ENCODE data around the gene SRSF8. TPM values are rescaled to one million over a fixed set of nuclear protein-coding genes. Genes with fewer than 3 reads are reported as not detected.

Gene SRSF8
- total RNA-seq, 1 experiment from 2014 or later = 25.1 TPM

DNA sequence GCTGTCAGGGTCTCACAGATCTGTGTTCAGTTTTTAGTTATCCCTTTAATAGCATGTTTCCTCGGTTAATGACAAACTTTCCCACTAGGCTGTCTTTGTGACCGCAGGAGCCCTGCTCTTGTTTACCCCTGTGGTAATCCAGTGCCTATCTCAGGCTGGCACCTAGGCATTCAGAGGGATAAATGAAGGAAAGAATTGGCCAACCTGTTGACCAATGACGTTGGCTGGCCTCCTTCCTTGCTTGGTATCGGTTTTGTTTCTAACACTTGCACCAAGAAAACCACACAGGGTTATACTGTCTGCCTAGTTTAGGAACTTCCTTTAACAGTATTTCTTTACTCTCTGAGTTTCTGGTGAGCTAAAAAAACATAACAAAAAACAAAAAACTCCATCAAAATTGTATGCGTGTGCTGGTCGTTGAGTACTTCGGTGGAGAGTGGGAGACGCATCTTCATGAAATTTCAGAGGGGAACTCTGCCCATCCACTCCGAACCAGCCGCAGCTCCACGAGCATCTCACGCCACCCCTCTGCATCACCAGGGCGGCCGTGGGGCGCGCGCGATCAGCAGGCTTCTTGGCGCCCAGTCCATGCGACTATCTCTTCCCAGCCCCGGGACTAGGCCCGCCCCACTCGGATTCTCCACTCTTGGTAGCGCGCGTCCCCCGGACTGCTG lies 22.4 kb downstream of the SRSF8 start:
- Mint-ChIP-seq H3K27ac (peak overlapping the region in 1 of 3 experiments; percentile 33; a peak in 1 of 7 replicates), H3K27me3 (ENCODE audit: low read depth) (peaks cover 72% of the 10 kb centered on the region), H3K4me3 (peak overlapping the region; percentile 73 to 78), H3K36me3 (ENCODE audit: insufficient read depth in 1 of 3, low read depth in 3 of 3) (no peaks in the 10 kb centered on the region; a peak in 1 of 7 replicates), H3K9me3 (no peaks in the 10 kb centered on the region), H3K4me1 (peaks cover 27 to 29% of the 10 kb centered on the region in 2 experiments)
- Histone ChIP-seq H3K4me1 (ENCODE audit: insufficient read depth, low read length) (peaks cover 4% of the 10 kb centered on the region), H3K14ac (ENCODE audit: insufficient read depth, low read length) (peak overlapping the region; percentile 79; the same call in 1 of the 2 replicates), H2AFZ (ENCODE audit: low read length) (no peak overlapping the region), H3K79me1 (ENCODE audit: insufficient read depth, low read depth, low read length, poor library complexity, severe bottlenecking) (no peaks in the 10 kb centered on the region), H3K4me2 (ENCODE audit: insufficient read depth, insufficient read length, low read length) (peak overlapping the region; percentile 82), H3T11ph (ENCODE audit: low read length) (no peak overlapping the region), H3K27ac (ENCODE audit: insufficient read length, low read depth, low read length) (no peak overlapping the region), H3K23me2 (ENCODE audit: insufficient read length, low read depth, low read length, poor library complexity, severe bottlenecking) (peaks cover 8% of the 10 kb centered on the region), H2BK20ac (ENCODE audit: low read depth, low read length, poor library complexity, severe bottlenecking) (no peak overlapping the region), H3K23ac (ENCODE audit: insufficient read length, low read depth, low read length) (no peak overlapping the region), H3K4ac (ENCODE audit: low read depth, low read length) (no peak overlapping the region), H2AK5ac (ENCODE audit: insufficient read length, low read length) (no peak overlapping the region), H4K20me1 (ENCODE audit: control insufficient read depth, insufficient read depth, insufficient read length) (no peaks in the 10 kb centered on the region), H3K79me2 (ENCODE audit: insufficient read depth, low read length) (no peaks in the 10 kb centered on the region), H3K56ac (ENCODE audit: insufficient read length, low read depth, low read length) (no peak overlapping the region), H4K5ac (ENCODE audit: insufficient read length, low read depth, low read length) (no peak overlapping the region), H3K18ac (ENCODE audit: insufficient read length, low read depth, low read length) (no peak overlapping the region), H3K9me3 (ENCODE audit: control insufficient read depth, low read depth, low read length) (no peaks in the 10 kb centered on the region), H4K8ac (replicated peaks; ENCODE audit: insufficient read length, low read depth, low read length) (no peak overlapping the region), H3K9ac (ENCODE audit: extremely low read depth, insufficient read length, low read length) (no peak overlapping the region), H3K27me3 (ENCODE audit: insufficient read depth, low read length) (peaks cover 13% of the 10 kb centered on the region; the same call in 1 of the 2 replicates), H2BK15ac (ENCODE audit: low read depth, low read length) (no peak overlapping the region), H2BK12ac (ENCODE audit: insufficient read length, low read depth, low read length) (no peak overlapping the region), H2BK120ac (ENCODE audit: low read depth, low read length, poor library complexity, severe bottlenecking) (no peak overlapping the region), H2BK5ac (ENCODE audit: insufficient read length, low read length) (no peak overlapping the region), H4K91ac (ENCODE audit: insufficient read length, low read depth, low read length) (no peak overlapping the region)
- no CpG with 5 or more reads among the region's 27 CpGs for WGBS (ENCODE audit: extremely low coverage, insufficient read length, low lambda C conversion rate)
- DNase-seq = no peak
- TF ChIP-seq, protein P1, sequence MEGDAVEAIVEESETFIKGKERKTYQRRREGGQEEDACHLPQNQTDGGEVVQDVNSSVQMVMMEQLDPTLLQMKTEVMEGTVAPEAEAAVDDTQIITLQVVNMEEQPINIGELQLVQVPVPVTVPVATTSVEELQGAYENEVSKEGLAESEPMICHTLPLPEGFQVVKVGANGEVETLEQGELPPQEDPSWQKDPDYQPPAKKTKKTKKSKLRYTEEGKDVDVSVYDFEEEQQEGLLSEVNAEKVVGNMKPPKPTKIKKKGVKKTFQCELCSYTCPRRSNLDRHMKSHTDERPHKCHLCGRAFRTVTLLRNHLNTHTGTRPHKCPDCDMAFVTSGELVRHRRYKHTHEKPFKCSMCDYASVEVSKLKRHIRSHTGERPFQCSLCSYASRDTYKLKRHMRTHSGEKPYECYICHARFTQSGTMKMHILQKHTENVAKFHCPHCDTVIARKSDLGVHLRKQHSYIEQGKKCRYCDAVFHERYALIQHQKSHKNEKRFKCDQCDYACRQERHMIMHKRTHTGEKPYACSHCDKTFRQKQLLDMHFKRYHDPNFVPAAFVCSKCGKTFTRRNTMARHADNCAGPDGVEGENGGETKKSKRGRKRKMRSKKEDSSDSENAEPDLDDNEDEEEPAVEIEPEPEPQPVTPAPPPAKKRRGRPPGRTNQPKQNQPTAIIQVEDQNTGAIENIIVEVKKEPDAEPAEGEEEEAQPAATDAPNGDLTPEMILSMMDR (conservative IDR thresholded peaks at IDR 0.05) = no peak
